NCI-H82 treated with DMSO at 0.1 percent for 48 hours (cell line): ENCODE measurements around the gene C1QA.
A peak's percentile ranks its signal among the peaks of the same experiment; 100 is the strongest.
"Not testable (repeated sequence)": the region's sequence is repeated elsewhere in the genome, so short reads cannot be mapped to it uniquely, and the experiment has no call there.

Experiments
- DNase-seq: peaks from one replicate; lab custom pipeline; 2025; ENCODE audit not compliant: unreplicated experiment; lab: John Stamatoyannopoulos, UW

The C1QA gene

GRCh38 chr1:22639286-22639685 lies 2.9 kb downstream of the C1QA start:
- DNase-seq = no peak

GRCh38 chr1:22641247-22641646 lies 4.8 kb downstream of the C1QA start:
- no peak for DNase-seq

- peak; percentile 42 for DNase-seq
Observed at GRCh38 chr1:22641906-22642636, 5.6 kb downstream of the C1QA start.

GRCh38 chr1:22643381-22643780 lies 7.0 kb downstream of the C1QA start, which contains the start of gene C1QC:
Gene C1QC (plus strand): TSS chr1:22643633. CDS start chr1:22644024, 391 bp downstream.
- DNase-seq = no peak

- no peak for DNase-seq
Observed at GRCh38 chr1:22643928-22644327, 7.5 kb downstream of the C1QA start.

- DNase-seq = no peak
Observed at GRCh38 chr1:22645931-22646330, 9.5 kb downstream of the C1QA start.

- no peak for DNase-seq
Observed at GRCh38 chr1:22646384-22646783, 10.0 kb downstream of the C1QA start.

GRCh38 chr1:22650089-22650693 lies 13.8 kb downstream of the C1QA start:
- no peak for DNase-seq

- DNase-seq = no peak
Observed at GRCh38 chr1:22651941-22652856, 15.8 kb downstream of the C1QA start.

GRCh38 chr1:22652881-22653316 lies 16.5 kb downstream of the C1QA start, which contains the start of gene C1QB:
Gene C1QB (plus strand): TSS chr1:22653236. CDS start chr1:22659463, 6,227 bp downstream.
- no peak for DNase-seq

- no peak for DNase-seq
Observed at GRCh38 chr1:22654692-22655091, 18.3 kb downstream of the C1QA start.

GRCh38 chr1:22658385-22659163 lies 22.1 kb downstream of the C1QA start:
- DNase-seq = no peak

GRCh38 chr1:22660716-22661241 lies 24.4 kb downstream of the C1QA start:
- DNase-seq = no peak

- DNase-seq = no peak
Observed at GRCh38 chr1:22661880-22662279, 25.5 kb downstream of the C1QA start.

- DNase-seq = peak; percentile 94
Observed at GRCh38 chr1:22662318-22662717, 25.9 kb downstream of the C1QA start.

GRCh38 chr1:22662986-22663408 lies 26.6 kb downstream of the C1QA start:
- no peak for DNase-seq

- no peak for DNase-seq
Observed at GRCh38 chr1:22665752-22666151, 29.3 kb downstream of the C1QA start.

- no peak for DNase-seq
Observed at GRCh38 chr1:22666412-22666811, 30.0 kb downstream of the C1QA start.

GRCh38 chr1:22668840-22669239 lies 32.4 kb downstream of the C1QA start:
- DNase-seq = not testable (repeated sequence)

GRCh38 chr1:22670352-22670975 lies 34.0 kb downstream of the C1QA start:
- no peak for DNase-seq
